ENCODE measurements around the gene TMED1. TPM values are rescaled to one million over a fixed set of nuclear protein-coding genes. Genes with fewer than 3 reads are reported as not detected.

Gene TMED1
- total and polyA plus RNA-seq, 2 of the 8 experiments (the other 6 are each of a cell fraction or from before 2014, with no cell fraction given): 26.9 to 31.9 TPM

DNA sequence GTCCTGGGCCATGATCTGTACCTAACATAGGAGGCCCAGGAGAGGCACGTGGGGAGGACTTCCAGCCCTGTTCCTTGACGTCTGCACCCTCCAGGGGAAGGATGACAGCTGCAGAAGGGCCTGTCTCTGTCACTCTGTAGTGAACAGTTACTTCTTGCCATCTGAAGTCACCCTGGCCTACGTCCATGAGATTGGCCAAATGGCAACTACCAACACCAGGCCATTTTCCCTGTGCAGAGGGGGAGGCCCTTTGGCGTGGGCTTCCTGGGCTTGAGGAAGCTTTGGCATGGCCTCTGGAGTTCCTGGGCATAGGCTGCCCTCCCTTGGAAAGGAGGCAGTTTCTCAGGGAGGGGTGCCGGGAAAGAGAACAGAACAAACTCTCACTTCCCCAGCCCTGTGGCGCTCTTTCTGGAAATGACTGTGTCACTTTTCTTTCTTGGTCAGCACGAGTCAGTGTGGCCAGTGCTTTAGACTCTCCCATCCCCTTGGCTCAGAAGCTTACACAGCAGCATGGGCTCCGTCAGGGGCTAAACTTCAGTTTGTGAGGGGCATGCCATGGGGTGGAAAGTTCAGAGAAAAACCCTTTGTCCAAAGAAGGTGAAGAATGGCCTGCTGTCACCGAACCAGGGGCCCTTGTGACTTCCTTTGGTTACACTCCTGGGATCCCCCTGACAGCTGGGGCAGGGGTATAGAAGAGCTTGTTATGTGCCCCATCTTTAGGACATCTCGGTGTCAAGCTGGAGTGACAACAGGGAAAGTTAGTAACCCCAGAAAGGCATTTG is 40.6 kb upstream of the TMED1 start:
- peaks cover 0 to 3% of the 10 kb centered on the region in 2 experiments for H4K20me1 ChIP-seq (replicated peaks in 1 of 2; ENCODE audit: control insufficient read depth in 1 of 2, insufficient read depth in 2 of 2, low read length in 2 of 2)
- H2BK20ac ChIP-seq (ENCODE audit: low read length): no peak overlapping the region
- H3K36me3 ChIP-seq (ENCODE audit: control insufficient read depth in 2 of 4, insufficient read depth in 4 of 4, low read length in 3 of 4): peaks cover 0 to 8% (median 0%) of the 10 kb centered on the region in 4 experiments; a peak in 2 of 8 replicates
- H3K4ac ChIP-seq (replicated peaks; ENCODE audit: insufficient read length, low read depth, low read length): no peak overlapping the region
- H2BK12ac ChIP-seq (ENCODE audit: low read depth, low read length): no peak overlapping the region
- CTCF ChIA-PET (ENCODE audit: partially characterized antibody): interaction anchor here (0.8 to 7.7 kb wide), 8 partner anchors 12 to 65 kb away, joined by 3 to 34 read pairs (median 4); no protein-coding TSS in a partner anchor
- peaks cover 5% of the 10 kb centered on the region; the same call in 1 of the 2 replicates for H3K23me2 ChIP-seq (ENCODE audit: low read depth, low read length)
- H4K8ac ChIP-seq (ENCODE audit: extremely low read depth, insufficient read depth, low read length): no peak overlapping the region
- no peak overlapping the region for H3K4me2 ChIP-seq (ENCODE audit: insufficient read depth in 1 of 2, low read depth in 2 of 2, low read length in 2 of 2)
- H3K79me2 ChIP-seq (ENCODE audit: control insufficient read depth in 1 of 2, insufficient read depth in 2 of 2, low read length in 2 of 2): peaks cover 4 to 91% of the 10 kb centered on the region in 2 experiments; a peak in 3 of 4 replicates
- H3K56ac ChIP-seq (replicated peaks; ENCODE audit: insufficient read length, low read depth, low read length): no peak overlapping the region
- H2AFZ ChIP-seq (ENCODE audit: low read length): no peak overlapping the region
- 89% methylated on average over 10 of the region's 10 CpGs; no CpG with 5 or more reads in 1 of the 2 experiments for WGBS, 2 experiments (ENCODE audit: extremely low coverage in 1 of 2, insufficient coverage in 1 of 2, insufficient read length in 1 of 2, insufficient replicate concordance in 2 of 2, low coverage in 1 of 2, low lambda C conversion rate in 2 of 2, missing lambda C conversion rate in 1 of 2)
- no peak overlapping the region for H3K14ac ChIP-seq (ENCODE audit: insufficient read length)
- H3K27me3 ChIP-seq (replicated peaks in 1 of 4; ENCODE audit: control insufficient read depth in 3 of 4, extremely low read depth in 1 of 4, insufficient read depth in 3 of 4, low read length in 3 of 4): no peaks in the 10 kb centered on the region
- H3K23ac ChIP-seq (ENCODE audit: insufficient read length): no peak overlapping the region
- no peak overlapping the region; a peak in 1 of 7 replicates for H3K9ac ChIP-seq (replicated peaks in 1 of 4; ENCODE audit: extremely low read depth in 1 of 4, low read depth in 3 of 4, low read length in 3 of 4)
- peak overlapping the region; percentile 58; the same call in 1 of the 2 replicates for H3K27ac ChIP-seq (ENCODE audit: low read depth, low read length)
- H3K79me1 ChIP-seq (ENCODE audit: low read depth, low read length): peaks cover 23% of the 10 kb centered on the region
- DNase-seq (ENCODE audit: low read depth in 1 of 2, low spot score in 2 of 2) (no peak), FAIRE-seq (no peak)
- no peak overlapping the region for H4K5ac ChIP-seq (ENCODE audit: insufficient read length, low read depth, low read length)
- no peak overlapping the region for H2BK120ac ChIP-seq (replicated peaks; ENCODE audit: low read depth, low read length)
- no peak overlapping the region for H3K18ac ChIP-seq (ENCODE audit: extremely low read depth, low read length)
- peaks cover 11 to 31% (median 18%) of the 10 kb centered on the region in 4 experiments for H3K4me1 ChIP-seq (replicated peaks in 1 of 4; ENCODE audit: control insufficient read depth in 3 of 4, insufficient read depth in 4 of 4, low read length in 3 of 4)
- TF ChIP-seq TAF1 (IDR thresholded peaks at IDR 0.05; ENCODE audit: low read depth, low read length) (no peak), ATF2 (IDR thresholded peaks at IDR 0.05; ENCODE audit: low read length) (no peak), BACH1 (IDR thresholded peaks at IDR 0.05; ENCODE audit: low read length) (no peak), GABPA (IDR thresholded peaks at IDR 0.05; ENCODE audit: borderline replicate concordance, insufficient read depth, low read length) (no peak)
- H3K9me3 ChIP-seq (ENCODE audit: insufficient read depth in 2 of 2, low read depth in 1 of 2, low read length in 1 of 2): no peaks in the 10 kb centered on the region
- POLR2A ChIA-PET (ENCODE audit: partially characterized antibody): interaction anchor here (0.9 to 6.4 kb wide), 2 partner anchors 13 to 51 kb away, joined by 3 to 72 read pairs; no protein-coding TSS in a partner anchor
- no peak overlapping the region for H4K91ac ChIP-seq (replicated peaks; ENCODE audit: insufficient read length, low read length)
- H2AK5ac ChIP-seq (ENCODE audit: low read depth, low read length): no peak overlapping the region
- peak overlapping the region; percentile 54; the same call in 1 of the 2 replicates for H2BK5ac ChIP-seq (ENCODE audit: low read depth, low read length)
- H2BK15ac ChIP-seq (ENCODE audit: low read length): no peak overlapping the region
- no peak overlapping the region for H3K4me3 ChIP-seq (ENCODE audit: extremely low read depth in 1 of 4, insufficient read depth in 2 of 4, low read depth in 3 of 4, low read length in 4 of 4)
